H1 (cell line): ENCODE measurements around the gene S100A16. TPM values are rescaled to one million over a fixed set of nuclear protein-coding genes. Genes with fewer than 3 reads are reported as not detected.

Source experiments
- RBBP5 ChIP-seq: IDR thresholded peaks from 2 replicates; pipeline ENCODE4 v1.7.1; 2012; ENCODE audit warnings: low read depth, mild to moderate bottlenecking, inconsistent platforms, low read length, moderate library complexity, borderline replicate concordance
- RFX5 ChIP-seq: IDR thresholded peaks from 2 replicates; pipeline ENCODE4 v1.6.1; 2011; ENCODE audit warnings: low read depth, low read length, improper control_type of control experiment, borderline replicate concordance
- polyA plus RNA-seq, 7 experiments: library from polyadenylated mRNA; depleted of rRNA in 3 of 7; stranded (reverse) in 5 of 7; unstranded in 2 of 7; fragments of >200 nt in 5 of 7; fragments of 200-250 nt in 2 of 7; gene quantifications; 1 replicate in 5 of 7; 2 replicates in 1 of 7; 4 replicates in 1 of 7; pipeline versions ENCODE4 v1.2.1 to v1.2.3, GENCODE V29; 2011 to 2013; ENCODE audit warnings: missing spikeins in 2 of 7, mixed read lengths in 2 of 7
- total RNA-seq: library from RNA; stranded (reverse); fragmentation: NEBNext Ultra II Directional; extraction: Animal tissue kit (Norgen Biotek cat#: 25700); gene quantifications from 2 replicates; pipeline ENCODE4 v1.2.1, GENCODE V29; 2021

The S100A16 gene
- total and polyA plus RNA-seq, 2 of the 8 experiments (the other 6 are each of a cell fraction or from before 2014, with no cell fraction given) = 14.9 to 61.4 TPM

DNA sequence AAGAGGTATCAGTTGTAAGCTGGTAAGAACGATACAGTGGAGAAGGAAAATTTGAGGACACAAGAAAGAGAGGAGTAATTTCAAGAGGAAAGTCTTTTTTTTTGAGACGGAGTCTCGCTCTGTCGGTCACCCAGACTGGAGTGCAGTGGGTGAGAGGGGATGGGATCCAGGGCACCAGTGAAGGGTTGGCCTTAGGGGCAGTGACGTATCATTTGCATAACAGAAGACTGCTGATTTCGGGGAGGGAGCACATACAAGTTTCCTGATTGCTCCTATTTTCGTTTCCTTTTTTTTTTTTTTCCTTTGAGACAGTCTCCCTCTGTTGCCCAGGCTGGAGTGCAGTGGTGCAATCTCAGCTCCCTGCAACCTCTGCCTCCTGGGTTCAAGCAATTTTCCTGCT lies 10.2 kb upstream of the S100A16 start (continued):
- TF ChIP-seq RFX5 (no peak), RBBP5 (no peak)
